ENCODE results near the gene UBE2J2.

The UBE2J2 gene

DNA sequence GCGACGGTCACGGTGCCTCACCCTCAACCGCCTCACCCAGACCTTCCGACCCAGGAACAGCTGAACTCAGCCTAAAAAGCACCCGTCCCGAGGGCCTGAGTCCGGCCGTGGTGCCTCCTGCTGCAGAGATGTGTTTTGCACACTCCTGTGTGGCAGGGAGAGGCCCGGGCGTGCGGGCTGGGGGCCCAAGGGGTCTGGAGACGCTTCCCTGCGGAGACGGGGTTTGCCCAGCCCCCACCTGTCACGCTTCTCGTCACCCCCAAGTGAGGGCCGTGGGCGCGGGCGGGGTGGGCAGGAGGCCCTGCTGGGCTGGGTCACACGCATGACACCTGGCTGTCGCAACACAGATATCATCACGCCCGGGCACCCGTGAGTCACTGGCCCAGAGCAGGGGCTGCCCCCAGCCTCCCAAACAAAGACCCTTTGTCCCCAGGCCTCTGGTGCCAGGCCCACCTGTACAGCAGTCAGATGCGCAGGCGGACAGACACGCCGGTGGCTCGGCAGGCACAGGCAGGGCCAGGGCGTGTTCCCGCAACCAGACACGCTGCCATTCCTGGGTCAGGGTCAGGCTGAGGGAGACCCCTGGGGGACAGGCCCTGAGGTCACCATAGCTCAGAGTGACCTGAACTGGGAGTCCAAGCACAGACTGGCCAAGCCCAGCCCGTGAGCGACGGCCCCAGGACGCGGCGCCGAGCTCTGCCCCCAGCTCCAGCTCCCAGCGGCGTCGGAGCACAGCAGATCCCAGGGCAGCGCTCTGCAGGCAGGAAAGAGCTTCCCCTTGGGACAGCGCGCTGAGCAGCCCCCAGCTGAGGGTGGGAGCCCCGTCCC is 35.6 kb downstream of the UBE2J2 start:
- DNase-seq = no peak

GRCh38 chr1:1236945-1237873 is 36.4 kb downstream of the UBE2J2 start:
- no peak for DNase-seq

DNA sequence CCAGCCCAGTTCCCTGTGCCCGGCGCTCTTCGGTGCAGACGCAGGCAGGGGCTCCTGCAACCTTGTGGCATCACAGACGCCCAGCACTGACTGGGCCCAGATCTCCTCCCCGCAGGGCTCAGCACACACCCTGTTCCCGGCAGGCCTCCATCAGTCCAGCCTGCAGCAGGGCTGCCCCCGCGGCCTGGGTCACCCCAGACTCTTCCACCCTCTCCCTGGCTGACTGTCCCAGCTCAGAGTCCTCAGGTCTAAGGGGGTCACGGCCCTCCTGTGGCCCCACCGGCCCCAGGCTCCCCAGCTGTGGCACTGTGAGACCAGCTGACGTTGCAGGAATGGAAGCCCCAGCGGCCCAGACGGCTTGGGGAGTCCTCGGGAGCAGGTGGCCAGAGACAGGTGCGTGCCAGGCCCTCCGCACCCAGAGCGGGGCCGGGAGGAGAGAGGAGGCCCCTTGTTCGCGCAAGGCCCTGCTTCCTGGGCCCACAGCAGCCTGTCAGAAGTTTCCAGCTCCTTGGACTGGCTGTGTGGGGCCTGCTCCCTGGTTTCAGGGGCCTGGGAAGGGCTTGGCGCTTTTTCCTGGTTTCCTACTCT is 37.4 kb downstream of the UBE2J2 start:
- no peak for DNase-seq

- no peak for DNase-seq
Measured at GRCh38 chr1:1235016-1235744, 38.5 kb downstream of the UBE2J2 start.

DNA sequence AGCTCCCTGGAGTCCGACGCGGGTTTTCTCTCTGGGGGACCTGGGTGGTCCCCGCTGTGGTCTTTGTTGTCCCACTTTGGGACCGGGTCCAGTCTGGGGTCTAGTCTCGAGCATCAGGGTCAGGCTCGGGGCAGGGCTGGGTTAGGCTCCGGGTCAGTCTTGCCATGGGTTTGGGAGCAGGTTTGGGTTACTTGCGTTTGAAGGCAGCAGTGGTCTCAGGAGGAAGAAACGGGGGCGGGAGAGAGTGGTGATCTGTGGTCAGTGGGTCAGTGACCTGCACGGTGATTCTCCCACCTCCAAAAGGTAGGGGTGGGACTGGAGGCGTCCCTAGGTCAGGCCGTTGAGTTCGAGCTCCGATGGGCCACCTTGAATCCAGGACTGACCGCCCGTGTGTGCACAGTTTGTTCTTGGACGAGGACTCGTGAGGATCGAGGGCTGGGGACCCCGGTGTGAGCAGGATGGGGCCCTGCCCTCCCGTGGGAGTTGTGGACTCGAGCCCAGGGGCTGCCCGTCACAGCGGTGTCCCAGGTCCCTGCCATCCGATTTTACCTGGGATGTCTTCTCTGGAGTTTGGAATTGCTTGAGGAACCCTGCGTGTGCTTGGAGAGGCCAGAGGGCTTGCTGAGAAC is 39.4 kb downstream of the UBE2J2 start:
- DNase-seq = no peak

GRCh38 chr1:1233567-1233892 is 40.1 kb downstream of the UBE2J2 start:
- no peak for DNase-seq

DNA sequence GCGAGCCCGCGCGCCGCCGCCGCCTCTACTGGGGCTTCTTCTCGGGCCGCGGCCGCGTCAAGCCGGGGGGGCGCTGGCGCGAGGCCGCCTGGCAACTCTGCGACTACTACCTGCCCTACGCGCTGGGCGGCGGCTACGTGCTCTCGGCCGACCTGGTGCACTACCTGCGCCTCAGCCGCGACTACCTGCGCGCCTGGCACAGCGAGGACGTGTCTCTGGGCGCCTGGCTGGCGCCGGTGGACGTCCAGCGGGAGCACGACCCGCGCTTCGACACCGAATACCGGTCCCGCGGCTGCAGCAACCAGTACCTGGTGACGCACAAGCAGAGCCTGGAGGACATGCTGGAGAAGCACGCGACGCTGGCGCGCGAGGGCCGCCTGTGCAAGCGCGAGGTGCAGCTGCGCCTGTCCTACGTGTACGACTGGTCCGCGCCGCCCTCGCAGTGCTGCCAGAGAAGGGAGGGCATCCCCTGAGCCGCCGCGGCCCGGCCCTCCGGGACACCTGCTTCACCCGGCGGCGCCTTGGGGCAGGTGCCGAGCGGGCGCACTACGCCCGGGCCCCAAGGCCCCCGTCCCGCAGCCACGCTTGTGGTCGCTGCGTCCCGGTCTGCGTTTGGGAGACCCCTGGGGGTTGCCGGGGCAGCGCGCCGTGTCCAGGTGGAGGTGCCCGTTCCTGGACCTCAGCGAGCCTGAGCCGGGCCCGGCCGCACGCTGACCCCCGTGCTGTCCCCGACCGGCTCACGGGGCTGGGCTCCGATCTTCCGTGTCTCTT is 40.7 kb downstream of the UBE2J2 start:
- no peak for DNase-seq

DNA sequence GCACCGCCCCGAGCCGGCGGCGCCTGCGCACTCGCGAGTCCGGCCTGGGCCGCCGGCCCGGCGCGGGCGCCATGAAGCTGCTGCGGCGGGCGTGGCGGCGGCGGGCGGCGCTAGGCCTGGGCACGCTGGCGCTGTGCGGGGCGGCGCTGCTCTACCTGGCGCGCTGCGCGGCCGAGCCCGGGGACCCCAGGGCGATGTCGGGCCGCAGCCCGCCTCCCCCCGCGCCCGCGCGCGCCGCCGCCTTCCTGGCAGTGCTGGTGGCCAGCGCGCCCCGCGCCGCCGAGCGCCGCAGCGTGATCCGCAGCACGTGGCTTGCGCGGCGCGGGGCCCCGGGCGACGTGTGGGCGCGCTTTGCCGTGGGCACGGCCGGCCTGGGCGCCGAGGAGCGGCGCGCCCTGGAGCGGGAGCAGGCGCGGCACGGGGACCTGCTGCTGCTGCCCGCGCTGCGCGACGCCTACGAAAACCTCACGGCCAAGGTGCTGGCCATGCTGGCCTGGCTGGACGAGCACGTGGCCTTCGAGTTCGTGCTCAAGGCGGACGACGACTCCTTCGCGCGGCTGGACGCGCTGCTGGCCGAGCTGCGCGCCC is 41.4 kb downstream of the UBE2J2 start, which contains the start of gene B3GALT6:
Gene B3GALT6, plus strand, starts transcription at position 30 of the 588 bp plus-strand sequence. Its CDS starts 42 bp downstream, at position 72.
- DNase-seq = no peak

GRCh38 chr1:1231400-1232207 is 42.0 kb downstream of the UBE2J2 start, which contains the start of gene SDF4:
Gene SDF4, minus strand, starts transcription at chr1:1232001. Its CDS starts 3,229 bp downstream, at chr1:1228772.
- DNase-seq = peak; percentile 95

GRCh38 chr1:1230656-1231399 is 42.8 kb downstream of the UBE2J2 start:
- DNase-seq = no peak

- DNase-seq = no peak
Measured at GRCh38 chr1:1229770-1230169, 43.9 kb downstream of the UBE2J2 start.

- no peak for DNase-seq
Measured at GRCh38 chr1:1228596-1229321, 44.9 kb downstream of the UBE2J2 start.

- DNase-seq = no peak
Measured at GRCh38 chr1:1228187-1228586, 45.5 kb downstream of the UBE2J2 start.

GRCh38 chr1:1227386-1227785 is 46.3 kb downstream of the UBE2J2 start:
- no peak for DNase-seq

- no peak for DNase-seq
Measured at GRCh38 chr1:1226566-1227362, 46.9 kb downstream of the UBE2J2 start.

DNA sequence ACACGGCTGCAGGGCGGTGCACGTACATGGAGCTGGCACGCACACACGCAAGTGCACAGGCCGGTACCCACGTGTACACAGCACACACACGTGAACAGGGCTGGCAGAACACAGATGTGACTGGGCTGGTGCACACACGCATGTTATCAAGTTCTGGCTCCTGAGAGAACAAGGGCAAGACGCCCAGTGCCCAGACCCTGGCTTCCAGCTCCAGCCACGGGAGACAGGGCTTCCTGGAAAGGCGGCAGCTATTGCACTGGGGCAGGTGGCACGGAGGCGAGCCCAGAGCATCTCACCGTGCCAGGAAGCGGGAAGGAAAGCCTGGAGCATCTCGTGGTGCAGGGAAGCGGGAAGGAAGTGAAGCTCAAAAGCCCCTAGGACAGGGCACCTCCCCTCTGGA is 47.7 kb downstream of the UBE2J2 start:
- DNase-seq = no peak

DNA sequence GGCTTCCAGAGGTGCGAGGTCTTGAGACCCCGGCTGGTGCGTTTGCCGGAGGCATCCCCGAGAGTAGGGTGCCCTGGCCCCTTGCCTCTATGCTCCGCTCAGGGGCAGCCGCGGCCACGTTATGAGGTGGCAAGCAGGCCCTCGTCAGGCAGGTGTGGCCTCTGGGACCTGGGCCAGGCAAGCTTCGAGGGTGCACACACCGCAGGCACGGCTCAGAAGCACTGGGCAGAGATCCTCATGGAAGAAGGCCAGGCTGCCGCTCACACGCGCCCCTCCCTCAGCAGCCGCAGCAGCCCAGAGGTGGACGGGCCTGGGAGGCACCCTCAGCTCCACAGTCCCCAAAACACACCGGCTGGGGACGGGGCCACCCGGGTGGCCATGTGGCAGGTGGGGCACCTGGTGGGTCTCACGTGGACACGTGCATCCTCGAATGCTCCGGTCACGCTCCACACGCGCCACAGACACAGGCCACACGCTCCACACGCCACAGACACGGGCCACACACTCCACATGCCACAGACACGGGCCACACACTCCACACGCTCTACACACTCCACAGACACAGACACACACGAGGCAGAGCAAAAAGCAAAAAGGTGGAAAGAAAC is 48.3 kb downstream of the UBE2J2 start:
- DNase-seq = no peak

All from activated gamma-delta T cell treated with Interleukin-2 at 50 U/mL for 16 hours (primary cell).